Endothelial cell (in vitro differentiated cells): ENCODE data around the gene NREP. TPM values are rescaled to one million over a fixed set of nuclear protein-coding genes. Genes with fewer than 3 reads are reported as not detected.
"Not testable (repeated sequence)": the region's sequence is repeated elsewhere in the genome, so short reads cannot be mapped to it uniquely, and the experiment has no call there.

ENCODE experiments used
- DNase-seq: peaks from one replicate; pipeline ENCODE4 v3.0.0; 2021; ENCODE audit warnings: low spot score
- H3K27ac Mint-ChIP-seq: one replicate; pipeline ENCODE4 v1.8.0; 2021; ENCODE audit warnings: mixed read lengths, inconsistent platforms; ENCODE audit not compliant: unreplicated experiment
- H3K27me3 Mint-ChIP-seq: one replicate; pipeline ENCODE4 v1.8.0; 2021; ENCODE audit warnings: mild to moderate bottlenecking, moderate library complexity, mixed read lengths, inconsistent platforms; ENCODE audit not compliant: unreplicated experiment
- H3K36me3 Mint-ChIP-seq: one replicate; pipeline ENCODE4 v1.8.0; 2021; ENCODE audit warnings: mild to moderate bottlenecking, low read depth, mixed read lengths, inconsistent platforms; ENCODE audit not compliant: unreplicated experiment
- H3K4me1 Mint-ChIP-seq: one replicate; pipeline ENCODE4 v1.8.0; 2021; ENCODE audit warnings: mild to moderate bottlenecking, mixed read lengths, inconsistent platforms; ENCODE audit not compliant: unreplicated experiment
- H3K4me3 Mint-ChIP-seq: one replicate; pipeline ENCODE4 v1.8.0; 2021; ENCODE audit warnings: mild to moderate bottlenecking, mixed read lengths, inconsistent platforms; ENCODE audit not compliant: unreplicated experiment
- H3K9me3 Mint-ChIP-seq: one replicate; pipeline ENCODE4 v1.8.0; 2021; ENCODE audit warnings: mixed read lengths, inconsistent platforms; ENCODE audit not compliant: unreplicated experiment
- CTCF ChIP-seq: fragments of 200-600 bp; sonication (generic); IDR thresholded peaks from one replicate; pipeline ENCODE4 v1.5.0; 2021; ENCODE audit warnings: antibody characterized with exemption; ENCODE audit not compliant: unreplicated experiment
- total RNA-seq: library from RNA; stranded (reverse); fragmentation: NEBNext Ultra II Directional; extraction: Animal tissue kit (Norgen Biotek cat#: 25700); gene quantifications from one replicate; pipeline ENCODE4 v1.2.1, GENCODE V29; 2021; ENCODE audit not compliant: unreplicated experiment

NREP gene
- total RNA-seq, 1 donor from 2014 or later, result 218 TPM

- Mint-ChIP-seq H3K4me1 (peaks cover 3% of the 10 kb centered on the region), H3K27me3 (peaks cover 4% of the 10 kb centered on the region), H3K36me3 (peaks cover 6% of the 10 kb centered on the region), H3K9me3 (no peaks in the 10 kb centered on the region), H3K27ac (no peak overlapping the region), H3K4me3 (no peak overlapping the region)
- DNase-seq, result no peak
- TF ChIP-seq CTCF, result no peak
Observed at GRCh38 chr5:111728941-111729340, 28.1 kb downstream of the NREP start.

DNA sequence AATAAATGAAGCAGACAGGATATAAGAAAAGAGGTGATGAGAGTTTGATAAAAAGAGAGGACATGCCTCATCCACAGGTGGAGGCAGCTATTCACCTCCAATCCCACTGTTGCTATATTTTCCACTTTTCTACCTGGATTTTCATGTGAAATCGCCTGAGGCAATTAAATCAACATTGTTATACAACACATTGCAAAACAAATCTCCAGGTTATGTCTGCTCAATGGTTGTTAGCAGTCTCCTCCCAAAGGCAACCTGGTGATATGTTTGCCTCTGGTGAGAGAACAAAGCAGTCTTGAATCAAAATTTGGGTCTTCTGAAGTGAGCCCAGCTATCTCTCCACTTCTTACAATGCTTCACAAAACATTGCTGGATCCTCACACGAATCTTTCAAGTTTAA lies 30.0 kb downstream of the NREP start:
- DNase-seq, result no peak
- no peak for TF ChIP-seq CTCF
- Mint-ChIP-seq H3K36me3 (peaks cover 6% of the 10 kb centered on the region), H3K4me3 (no peak overlapping the region), H3K27ac (no peak overlapping the region), H3K27me3 (peaks cover 4% of the 10 kb centered on the region), H3K9me3 (no peaks in the 10 kb centered on the region), H3K4me1 (peaks cover 3% of the 10 kb centered on the region)

DNA sequence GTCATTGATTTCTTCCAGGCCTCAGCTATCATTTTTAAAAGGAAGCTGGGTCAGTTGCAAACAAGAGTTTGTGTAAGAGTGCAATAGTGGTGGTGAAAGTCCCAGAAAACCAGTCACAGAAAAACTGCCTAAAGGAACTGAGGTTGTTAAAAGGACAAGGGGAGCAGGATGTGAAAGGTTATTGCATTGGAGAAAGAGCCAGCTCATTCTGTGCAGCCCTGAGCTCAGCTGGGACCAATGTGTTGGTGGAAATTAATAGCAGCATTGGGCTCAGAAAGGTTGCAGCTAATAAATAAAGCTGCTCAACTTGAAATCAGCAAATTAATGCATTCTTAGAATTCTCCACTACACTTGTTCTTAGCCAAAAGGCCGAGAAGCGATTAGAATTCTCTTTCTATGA lies 34.9 kb downstream of the NREP start:
- Mint-ChIP-seq H3K27me3 (peaks cover 5% of the 10 kb centered on the region), H3K36me3 (peaks cover 3% of the 10 kb centered on the region), H3K4me3 (no peak overlapping the region), H3K4me1 (peaks cover 3% of the 10 kb centered on the region), H3K9me3 (no peaks in the 10 kb centered on the region), H3K27ac (no peak overlapping the region)
- DNase-seq, result no peak
- TF ChIP-seq CTCF, result no peak

GRCh38 chr5:111720333-111720890 lies 36.6 kb downstream of the NREP start:
- Mint-ChIP-seq H3K27ac (no peak overlapping the region), H3K4me1 (peaks cover 3% of the 10 kb centered on the region), H3K9me3 (no peaks in the 10 kb centered on the region), H3K36me3 (no peaks in the 10 kb centered on the region), H3K4me3 (no peak overlapping the region), H3K27me3 (peaks cover 4% of the 10 kb centered on the region)
- no peak for TF ChIP-seq CTCF
- DNase-seq, result no peak

GRCh38 chr5:111719773-111720172 lies 37.2 kb downstream of the NREP start:
- Mint-ChIP-seq H3K27ac (no peak overlapping the region), H3K4me1 (peaks cover 3% of the 10 kb centered on the region), H3K27me3 (peaks cover 6% of the 10 kb centered on the region), H3K4me3 (no peak overlapping the region), H3K9me3 (no peaks in the 10 kb centered on the region), H3K36me3 (no peaks in the 10 kb centered on the region)
- no peak for TF ChIP-seq CTCF
- no peak for DNase-seq

- H3K36me3 Mint-ChIP-seq, DNase-seq, H3K4me3 Mint-ChIP-seq, H3K9me3 Mint-ChIP-seq, H3K4me1 Mint-ChIP-seq, H3K27ac Mint-ChIP-seq, H3K27me3 Mint-ChIP-seq: not testable (repeated sequence)
Observed at GRCh38 chr5:111716789-111717188, 40.2 kb downstream of the NREP start.
